22Rv1 (cell line): ENCODE data around the gene PPP3R1.

Experiments
- ZFX ChIP-seq: fragments of 450-650 bp; IDR thresholded peaks from 2 replicates; pipeline ENCODE4 v1.6.1; 2017; ENCODE audit warnings: antibody characterized with exemption, borderline replicate concordance
- TF ChIP-seq, protein P1 (sequence below): fragments of 450-650 bp; IDR thresholded peaks from 2 replicates; pipeline ENCODE4 v1.5.1; 2017; ENCODE audit warnings: mild to moderate bottlenecking

DNA sequence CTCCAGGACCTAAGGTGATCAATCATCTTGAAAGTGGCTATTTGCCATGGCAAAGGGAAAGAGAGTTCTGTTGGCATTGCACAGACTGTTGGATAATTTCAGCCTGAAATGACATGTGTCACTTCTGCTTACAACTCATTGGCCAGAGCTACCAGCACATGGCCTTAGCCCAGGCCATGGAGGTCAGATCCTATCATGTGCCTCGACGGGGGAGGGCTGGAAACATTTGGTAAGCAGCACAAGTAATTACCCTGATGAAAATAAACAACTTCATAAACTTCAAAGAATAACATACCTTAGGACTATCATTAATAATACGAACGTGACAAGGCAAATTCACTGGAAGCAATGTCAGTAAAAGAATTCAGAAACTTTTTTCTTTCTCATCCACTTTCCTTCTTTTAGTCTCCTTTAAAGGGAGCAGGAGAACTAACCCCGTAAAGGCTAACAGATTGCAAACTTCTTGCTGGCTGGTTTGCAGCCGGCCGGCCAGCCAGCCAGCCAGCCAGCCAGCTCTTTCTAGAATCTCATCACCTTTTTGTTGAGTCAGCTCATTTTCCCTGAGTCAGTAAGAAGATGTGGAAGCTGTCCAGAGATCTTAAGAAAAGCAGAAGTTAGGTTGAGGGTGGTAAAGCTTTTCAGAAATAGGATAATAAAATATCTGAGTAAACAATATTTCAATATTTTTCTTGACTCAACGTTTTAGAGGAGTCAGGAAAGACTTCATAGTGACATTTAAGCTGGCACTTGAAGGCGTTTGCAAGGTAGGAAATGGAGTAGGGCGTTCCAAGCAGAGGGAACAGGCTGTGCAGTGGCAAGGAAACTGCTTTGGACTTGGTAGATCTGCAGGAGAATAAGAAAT, 35.5 kb upstream of the PPP3R1 start:
- TF ChIP-seq, protein P1, sequence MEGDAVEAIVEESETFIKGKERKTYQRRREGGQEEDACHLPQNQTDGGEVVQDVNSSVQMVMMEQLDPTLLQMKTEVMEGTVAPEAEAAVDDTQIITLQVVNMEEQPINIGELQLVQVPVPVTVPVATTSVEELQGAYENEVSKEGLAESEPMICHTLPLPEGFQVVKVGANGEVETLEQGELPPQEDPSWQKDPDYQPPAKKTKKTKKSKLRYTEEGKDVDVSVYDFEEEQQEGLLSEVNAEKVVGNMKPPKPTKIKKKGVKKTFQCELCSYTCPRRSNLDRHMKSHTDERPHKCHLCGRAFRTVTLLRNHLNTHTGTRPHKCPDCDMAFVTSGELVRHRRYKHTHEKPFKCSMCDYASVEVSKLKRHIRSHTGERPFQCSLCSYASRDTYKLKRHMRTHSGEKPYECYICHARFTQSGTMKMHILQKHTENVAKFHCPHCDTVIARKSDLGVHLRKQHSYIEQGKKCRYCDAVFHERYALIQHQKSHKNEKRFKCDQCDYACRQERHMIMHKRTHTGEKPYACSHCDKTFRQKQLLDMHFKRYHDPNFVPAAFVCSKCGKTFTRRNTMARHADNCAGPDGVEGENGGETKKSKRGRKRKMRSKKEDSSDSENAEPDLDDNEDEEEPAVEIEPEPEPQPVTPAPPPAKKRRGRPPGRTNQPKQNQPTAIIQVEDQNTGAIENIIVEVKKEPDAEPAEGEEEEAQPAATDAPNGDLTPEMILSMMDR: no peak
- no peak for TF ChIP-seq ZFX
